SK-N-SH (cell line): Measurements from ENCODE around the gene TMEM151A. TPM values are rescaled to one million over a fixed set of nuclear protein-coding genes. Genes with fewer than 3 reads are reported as not detected.
A peak's percentile ranks its signal among the peaks of the same experiment; 100 is the strongest.

Experiments used
- CTCF ChIA-PET: fragments of 300-600, 350-600 bp; formaldehyde crosslinking; extraction: SDS; loops from one replicate; lab custom pipeline; 2021; lab: Yijun Ruan, JAX
- POLR2A ChIA-PET: fragments of 350-600 bp; sonication (Branson Sonifier 250); formaldehyde crosslinking; extraction: SDS; loops from one replicate; lab custom pipeline; 2020; ENCODE audit warnings: antibody characterized with exemption, inconsistent platforms; lab: Yijun Ruan, JAX
- DNase-seq: peaks from one replicate; pipeline ENCODE4 v3.0.0; 2012
- H2AFZ ChIP-seq: fragments of 200-600 bp; sonication (generic); 2 replicates; pipeline ENCODE4 v1.8.1; 2016; ENCODE audit warnings: antibody characterized with exemption, mild to moderate bottlenecking, low read depth
- H3F3A ChIP-seq: fragments of 200-600 bp; sonication (generic); replicated peaks from 2 replicates; pipeline ENCODE3; 2016; ENCODE audit warnings: antibody characterized with exemption, mild to moderate bottlenecking; ENCODE audit not compliant: insufficient read depth
- H3K27ac ChIP-seq, 2 experiments: fragments of 200-500 bp in 1 of 2; fragments of 200-600 bp in 1 of 2; sonication (Bioruptor generic) in 1 of 2; sonication (generic), shearing (Covaris generic) in 1 of 2; 2 replicates each; pipeline versions ENCODE4 v1.5.1 to v1.6.1; 2014 to 2016; ENCODE audit warnings: low read depth in 2 of 2, inconsistent platforms in 1 of 2, low read length in 1 of 2, mild to moderate bottlenecking in 1 of 2, mixed read lengths in 1 of 2
- H3K27me3 ChIP-seq: fragments of 200-600 bp; sonication (generic), shearing (Covaris generic); 2 replicates; pipeline ENCODE4 v1.6.1; 2016; ENCODE audit warnings: mixed run types; ENCODE audit not compliant: insufficient read depth
- H3K36me3 ChIP-seq, 2 experiments: fragments of 200-500 bp in 1 of 2; fragments of 200-600 bp in 1 of 2; sonication (Bioruptor generic) in 1 of 2; sonication (generic) in 1 of 2; replicated peaks in 1 of 2; 2 replicates each; pipeline versions ENCODE3 to v1.5.1; 2014 to 2016; ENCODE audit warnings: low read length in 1 of 2, mild to moderate bottlenecking in 1 of 2; ENCODE audit not compliant: insufficient read depth in 2 of 2, control insufficient read depth in 1 of 2
- H3K4me1 ChIP-seq, 2 experiments: fragments of 200-500 bp in 1 of 2; fragments of 200-600 bp in 1 of 2; sonication (Bioruptor generic) in 1 of 2; sonication (generic), shearing (Covaris generic) in 1 of 2; 2 replicates each; pipeline versions ENCODE4 v1.5.1 to v1.6.1; 2014 to 2016; ENCODE audit warnings: low read depth in 1 of 2, low read length in 1 of 2, mixed run types in 1 of 2; ENCODE audit not compliant: insufficient read depth in 2 of 2, control insufficient read depth in 1 of 2
- H3K4me2 ChIP-seq: fragments of 200-600 bp; sonication (generic), shearing (Covaris generic); 2 replicates; pipeline ENCODE4 v1.6.1; 2017; ENCODE audit warnings: mixed run types
- H3K4me3 ChIP-seq, 2 experiments: fragments of 200-500 bp in 1 of 2; fragments of 200-600 bp in 1 of 2; sonication (Bioruptor generic) in 1 of 2; sonication (generic), shearing (Covaris generic) in 1 of 2; 2 replicates each; pipeline versions ENCODE4 v1.5.1 to v1.8.1; 2014 to 2016; ENCODE audit warnings: low read depth in 2 of 2, inconsistent platforms in 1 of 2, low read length in 1 of 2, mild to moderate bottlenecking in 1 of 2, mixed read lengths in 1 of 2, moderate library complexity in 1 of 2
- H3K79me2 ChIP-seq: fragments of 200-600 bp; sonication (generic); 2 replicates; pipeline ENCODE4 v1.8.1; 2017; ENCODE audit warnings: mild to moderate bottlenecking; ENCODE audit not compliant: insufficient read depth
- H3K9ac ChIP-seq: fragments of 200-600 bp; sonication (generic); 2 replicates; pipeline ENCODE4 v1.6.1; 2017; ENCODE audit warnings: mixed run types
- H3K9me2 ChIP-seq: fragments of 200-600 bp; sonication (generic); 2 replicates; pipeline ENCODE4 v1.6.1; 2017; ENCODE audit warnings: mixed run types
- H3K9me3 ChIP-seq: fragments of 200-600 bp; sonication (generic); 2 replicates; pipeline ENCODE4 v1.6.1; 2017; ENCODE audit warnings: mixed run types, mild to moderate bottlenecking, moderate library complexity
- H4K20me1 ChIP-seq: fragments of 200-600 bp; sonication (generic); 2 replicates; pipeline ENCODE4 v1.6.1; 2017; ENCODE audit warnings: mild to moderate bottlenecking, mixed run types; ENCODE audit not compliant: insufficient read depth
- ELF1 ChIP-seq: IDR thresholded peaks from 2 replicates; pipeline ENCODE4 v1.4.0; 2012
- EP300 ChIP-seq, 2 experiments: IDR thresholded peaks; 2 replicates each; pipeline versions ENCODE4 v1.4.0 to v1.6.1; 2012; ENCODE audit warnings: borderline replicate concordance in 1 of 2, low read depth in 1 of 2, low read length in 1 of 2
- FOSL2 ChIP-seq: IDR thresholded peaks from 2 replicates; pipeline ENCODE4 v1.4.0; 2012; ENCODE audit warnings: low read depth, mild to moderate bottlenecking, moderate library complexity, borderline replicate concordance
- FOXJ3 ChIP-seq: sonication (generic); formaldehyde crosslinking; IDR thresholded peaks from 2 replicates; pipeline ENCODE4 v1.5.1; 2020; ENCODE audit warnings: mild to moderate bottlenecking, missing genetic modification reagents
- FOXM1 ChIP-seq: IDR thresholded peaks from 2 replicates; pipeline ENCODE4 v1.4.0; 2012; ENCODE audit warnings: low read depth, mild to moderate bottlenecking
- IRF3 ChIP-seq: fragments of 150-350 bp; IDR thresholded peaks from 2 replicates; pipeline ENCODE4 v1.6.1; 2016; ENCODE audit warnings: mild to moderate bottlenecking, low read depth, low read length
- JUND ChIP-seq: IDR thresholded peaks from 2 replicates; pipeline ENCODE4 v1.4.0; 2012
- MAX ChIP-seq: IDR thresholded peaks from 2 replicates; pipeline ENCODE4 v1.4.0; 2012; ENCODE audit warnings: low read depth
- MXI1 ChIP-seq: IDR thresholded peaks from 2 replicates; pipeline ENCODE4 v1.6.1; 2012; ENCODE audit warnings: mild to moderate bottlenecking, low read depth, low read length, improper control_type of control experiment
- POLR2AphosphoS5 ChIP-seq: IDR thresholded peaks from 2 replicates; pipeline ENCODE4 v1.6.1; 2012; ENCODE audit warnings: low read depth, low read length
- RCOR1 ChIP-seq: fragments of 150-350 bp; IDR thresholded peaks from 2 replicates; pipeline ENCODE4 v1.6.1; 2017; ENCODE audit warnings: antibody characterized with exemption, low read length
- REST ChIP-seq: IDR thresholded peaks from 2 replicates; pipeline ENCODE4 v1.6.1; 2012; ENCODE audit warnings: mild to moderate bottlenecking, low read depth, low read length, moderate library complexity
- SMC3 ChIP-seq: IDR thresholded peaks from 2 replicates; pipeline ENCODE4 v1.6.1; 2012; ENCODE audit warnings: low read depth, low read length, improper control_type of control experiment
- USF1 ChIP-seq: IDR thresholded peaks from 2 replicates; pipeline ENCODE4 v1.4.0; 2012; ENCODE audit warnings: low read depth, borderline replicate concordance
- YY1 ChIP-seq: IDR thresholded peaks from 2 replicates; pipeline ENCODE4 v1.4.0; 2012; ENCODE audit warnings: low read depth, mild to moderate bottlenecking
- WGBS: methylation state at CpG from one replicate; pipeline ENCODE4 v1.1.6; 2017; ENCODE audit warnings: low lambda C conversion rate; 5-methylcytosine and 5-hydroxymethylcytosine counted together
- polyA plus RNA-seq, 3 experiments: library from polyadenylated mRNA; depleted of rRNA; stranded (reverse); fragments of >200 nt; gene quantifications; 2 replicates each; pipeline ENCODE4 v1.2.3, GENCODE V29; 2012

TMEM151A gene
- polyA plus RNA-seq, 1 of the 3 experiments (the other 2 are of a cell fraction): 0.35 TPM

GRCh38 chr11:66265531-66266377 is 25.9 kb upstream of the TMEM151A start:
- TF ChIP-seq FOXM1 (no peak), JUND (no peak), USF1 (no peak), FOXJ3 (CRISPR knock-in tag) (no peak), MXI1 (no peak)
- ChIA-PET CTCF (interaction anchor here (0.6 to 9.4 kb wide), 12 partner anchors 8 to 44 kb away, joined by 3 to 111 read pairs (median 4); partner anchors contain the start of genes CNIH2 and TMEM151A), POLR2A (interaction anchor here (0.6 to 1.3 kb wide), 2 partner anchors 10 to 17 kb away, joined by 3 read pairs; no protein-coding TSS in a partner anchor)
- Histone ChIP-seq H3K4me3 (no peak overlapping the region), H3F3A (peaks cover 16% of the 10 kb centered on the region), H3K36me3 (peaks cover 15 to 51% of the 10 kb centered on the region in 2 experiments), H3K27me3 (no peaks in the 10 kb centered on the region), H2AFZ (no peak overlapping the region), H3K79me2 (peaks cover 21% of the 10 kb centered on the region), H3K9me3 (no peaks in the 10 kb centered on the region), H3K4me2 (no peak overlapping the region), H3K27ac (no peak overlapping the region; a peak in 1 of 4 replicates), H3K9ac (no peak overlapping the region), H4K20me1 (no peaks in the 10 kb centered on the region; the same call in 1 of the 2 replicates), H3K4me1 (peaks cover 11 to 14% of the 10 kb centered on the region in 2 experiments; a peak in 2 of 4 replicates), H3K9me2 (no peaks in the 10 kb centered on the region)
- DNase-seq: no peak
- 96% methylated on average over 14 of the region's 26 CpGs for WGBS

- no peaks in the 10 kb centered on the region for H3K9me3 ChIP-seq
- H3K27me3 ChIP-seq: no peaks in the 10 kb centered on the region
- ChIA-PET POLR2A (interaction anchor here (0.6 to 2.3 kb wide), 4 partner anchors 11 to 877 kb away, joined by 3 to 6 read pairs (median 3); partner anchors contain the start of gene RIN1), CTCF (interaction anchor here (1.0 to 9.4 kb wide), 8 partner anchors 13 to 68 kb away, joined by 3 to 111 read pairs (median 4); partner anchors contain the start of genes CNIH2 and YIF1A)
- H3K36me3 ChIP-seq: peaks cover 10 to 44% of the 10 kb centered on the region in 2 experiments
- no peaks in the 10 kb centered on the region; the same call in 1 of the 2 replicates for H4K20me1 ChIP-seq
- WGBS: 85% methylated on average over 14 of the region's 20 CpGs
- no peak overlapping the region for H2AFZ ChIP-seq
- peak overlapping the region; percentile 96 for H3K4me2 ChIP-seq
- peaks cover 16% of the 10 kb centered on the region for H3F3A ChIP-seq
- DNase-seq: no peak
- H3K4me3 ChIP-seq: peak overlapping the region; percentile 72 to 89
- H3K27ac ChIP-seq: peak overlapping the region; percentile 75 to 84
- H3K4me1 ChIP-seq: peaks cover 11 to 14% of the 10 kb centered on the region in 2 experiments; a peak in 2 of 4 replicates
- no peaks in the 10 kb centered on the region for H3K9me2 ChIP-seq
- peaks cover 29% of the 10 kb centered on the region for H3K79me2 ChIP-seq
- H3K9ac ChIP-seq: peak overlapping the region; percentile 8; the same call in 1 of the 2 replicates
- TF ChIP-seq MAX (no peak), FOXM1 (no peak), IRF3 (no peak), FOSL2 (no peak), RCOR1 (no peak), YY1 (no peak), SMC3 (no peak), USF1 (no peak), EP300 (IDR thresholded peaks at IDR 0.05; ENCODE audit: borderline replicate concordance in 1 of 2, low read depth in 1 of 2, low read length in 1 of 2) (no peak), POLR2AphosphoS5 (no peak), REST (no peak), ELF1 (no peak)
Observed at GRCh38 chr11:66266378-66267038, 25.2 kb upstream of the TMEM151A start.
